ENCODE data around the gene SIM2.

The SIM2 gene

GRCh38 chr21:36684957-36685714 lies 13.8 kb upstream of the SIM2 start:
- no peak for DNase-seq (ENCODE audit: low read depth in 2 of 2)

- no peak for DNase-seq (ENCODE audit: low read depth in 2 of 2)
Measured at GRCh38 chr21:36686955-36687354, 12.0 kb upstream of the SIM2 start.

DNA sequence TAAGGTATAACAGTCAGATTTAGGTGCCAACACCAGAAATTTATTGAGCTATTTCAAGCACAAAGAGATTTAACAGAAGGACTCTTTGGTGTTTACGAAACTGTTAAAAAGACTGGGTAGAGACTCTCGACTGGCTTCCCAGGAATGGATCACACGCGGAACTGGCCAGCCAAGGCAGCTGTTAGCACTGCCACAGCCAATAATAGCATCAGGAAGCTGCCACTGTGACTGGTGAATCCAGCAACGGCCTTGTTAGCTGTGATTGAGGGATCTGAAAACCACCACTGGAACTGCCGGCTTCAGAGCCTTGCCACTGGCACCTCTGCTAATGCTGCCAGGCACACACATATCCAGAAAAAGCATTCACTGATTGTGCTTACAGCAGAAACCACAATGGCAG lies 10.6 kb upstream of the SIM2 start:
- no peak for DNase-seq (ENCODE audit: low read depth in 2 of 2)

DNA sequence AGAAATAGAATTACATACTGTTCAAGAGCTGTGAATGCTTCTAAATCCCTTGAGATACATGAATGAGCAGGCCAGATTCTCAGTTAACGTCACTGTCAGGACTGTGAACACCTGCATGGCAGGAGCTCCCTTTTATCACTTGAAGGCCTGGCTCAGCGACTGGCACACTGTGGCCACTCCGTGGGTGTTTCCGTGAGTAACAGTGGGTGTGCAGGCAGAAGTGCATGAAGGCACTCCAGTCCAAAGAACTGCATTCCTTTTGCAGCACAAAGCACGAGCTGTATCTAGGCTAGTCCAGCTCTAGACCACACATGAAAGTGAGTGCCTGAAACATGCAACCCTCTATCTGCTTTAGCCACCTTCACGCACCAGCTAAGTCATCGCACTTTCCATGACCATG lies 9.6 kb upstream of the SIM2 start:
- no peak for DNase-seq (ENCODE audit: low read depth in 2 of 2)

DNA sequence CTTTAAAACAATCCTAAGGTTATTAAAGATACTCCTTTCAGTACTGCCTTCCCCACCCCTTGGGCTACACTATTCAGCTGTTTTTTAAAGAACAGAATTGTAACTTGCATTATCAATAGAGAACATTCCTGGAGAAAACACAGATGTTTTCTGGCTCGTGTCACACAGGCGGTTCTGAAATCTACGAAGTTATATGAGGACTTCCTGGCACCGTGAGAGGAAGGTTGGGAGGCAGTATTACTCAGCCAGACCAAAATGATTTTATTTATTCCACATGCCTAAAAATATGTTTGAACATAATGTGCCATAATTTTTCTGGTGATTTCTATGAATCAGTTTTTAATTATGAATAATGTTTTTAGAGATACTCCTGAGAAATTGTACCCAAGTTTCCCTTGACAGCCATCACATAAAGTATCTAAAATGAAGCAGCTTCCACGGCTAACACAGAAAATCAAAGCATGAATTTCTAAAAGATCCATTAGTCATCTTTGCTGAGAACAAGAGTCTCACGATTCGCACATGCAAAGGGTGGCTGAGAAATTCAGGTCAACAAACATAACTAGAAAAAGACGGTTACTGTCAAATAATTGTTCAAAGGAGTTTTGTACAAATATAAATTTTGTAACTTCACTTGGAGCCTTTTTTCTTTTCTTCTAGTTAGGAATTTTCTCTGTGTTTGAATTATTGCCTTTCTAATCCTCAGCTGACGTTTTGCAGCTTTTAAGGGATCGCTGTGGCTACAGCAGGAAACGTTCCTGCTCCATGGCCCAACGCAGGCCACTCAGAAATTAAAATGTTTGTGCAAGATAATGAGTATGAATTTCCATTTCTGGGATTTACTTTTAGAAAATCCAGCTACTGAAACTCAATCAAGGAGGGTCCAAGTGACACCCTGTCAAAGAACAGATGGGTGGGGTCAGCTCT lies 8.0 kb upstream of the SIM2 start:
- no peak for DNase-seq (ENCODE audit: low read depth in 2 of 2)

- no peak for DNase-seq (ENCODE audit: low read depth in 2 of 2)
Measured at GRCh38 chr21:36691555-36692041, 7.3 kb upstream of the SIM2 start.

DNA sequence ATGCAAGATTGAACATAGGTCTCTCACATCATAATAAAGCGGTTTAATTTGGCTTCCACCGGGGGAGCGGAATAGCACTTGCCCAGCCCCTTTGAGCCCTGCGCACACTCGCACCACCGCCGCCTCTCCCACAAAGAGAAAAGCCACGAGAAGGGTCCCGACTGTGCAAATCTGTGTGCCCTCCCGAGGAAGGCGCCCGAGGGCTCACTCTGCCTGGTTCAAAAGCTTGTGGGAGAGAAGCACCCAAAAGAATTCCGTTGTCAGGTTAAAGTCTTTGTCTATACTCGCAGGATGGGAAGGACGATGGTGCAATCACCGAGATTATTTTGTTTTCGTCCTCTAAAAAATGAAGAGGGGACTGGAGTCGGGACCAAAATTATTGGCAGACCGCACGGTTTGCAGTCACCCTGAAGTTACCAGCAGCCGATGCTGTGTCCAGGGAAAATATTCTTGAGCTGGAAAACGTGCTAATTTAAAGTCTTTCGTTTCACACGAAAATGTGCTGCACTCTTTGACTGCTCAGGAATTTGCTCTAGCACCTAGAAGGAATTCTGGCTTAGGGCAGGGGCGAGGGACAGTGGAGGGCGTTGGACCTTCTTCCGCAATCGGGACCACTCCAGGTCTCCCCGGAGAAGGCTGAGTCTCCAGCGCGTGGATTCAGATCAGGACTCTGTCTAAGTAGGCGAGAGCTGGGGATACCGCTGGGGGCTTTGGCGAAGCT lies 6.6 kb upstream of the SIM2 start:
- no peak for DNase-seq (ENCODE audit: low read depth in 2 of 2)

- DNase-seq (ENCODE audit: low read depth in 2 of 2): no peak
Measured at GRCh38 chr21:36692835-36693488, 6.0 kb upstream of the SIM2 start.

DNA sequence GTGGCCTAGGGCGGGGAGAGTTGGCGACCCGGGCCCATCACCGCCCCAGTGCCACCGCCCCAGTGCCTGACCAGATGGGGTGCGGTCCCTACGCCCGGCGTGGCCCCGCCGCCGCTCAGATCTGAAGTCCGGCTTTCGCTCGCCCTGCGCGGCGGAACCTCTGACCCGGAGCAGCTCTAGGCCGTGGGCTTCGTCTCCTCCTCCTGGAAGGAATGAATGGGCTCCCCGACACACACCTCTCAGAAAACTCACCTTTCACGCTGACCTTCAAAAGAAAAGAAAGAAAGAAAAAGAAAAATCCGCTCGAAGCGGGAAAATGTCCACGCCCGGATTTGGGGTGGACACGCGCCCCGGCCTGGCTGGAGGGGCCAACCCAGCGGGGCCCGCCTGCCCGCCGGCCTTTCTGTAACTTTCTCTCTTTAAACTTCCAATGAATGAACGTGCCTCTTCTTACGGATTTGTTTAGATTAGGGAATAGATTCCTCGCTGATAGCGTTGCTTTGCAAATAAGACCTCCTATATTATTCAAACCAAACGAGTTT lies 5.4 kb upstream of the SIM2 start:
- DNase-seq (ENCODE audit: low read depth in 2 of 2): no peak

- DNase-seq (ENCODE audit: low read depth in 2 of 2): no peak
Measured at GRCh38 chr21:36694031-36694515, 4.8 kb upstream of the SIM2 start.

DNA sequence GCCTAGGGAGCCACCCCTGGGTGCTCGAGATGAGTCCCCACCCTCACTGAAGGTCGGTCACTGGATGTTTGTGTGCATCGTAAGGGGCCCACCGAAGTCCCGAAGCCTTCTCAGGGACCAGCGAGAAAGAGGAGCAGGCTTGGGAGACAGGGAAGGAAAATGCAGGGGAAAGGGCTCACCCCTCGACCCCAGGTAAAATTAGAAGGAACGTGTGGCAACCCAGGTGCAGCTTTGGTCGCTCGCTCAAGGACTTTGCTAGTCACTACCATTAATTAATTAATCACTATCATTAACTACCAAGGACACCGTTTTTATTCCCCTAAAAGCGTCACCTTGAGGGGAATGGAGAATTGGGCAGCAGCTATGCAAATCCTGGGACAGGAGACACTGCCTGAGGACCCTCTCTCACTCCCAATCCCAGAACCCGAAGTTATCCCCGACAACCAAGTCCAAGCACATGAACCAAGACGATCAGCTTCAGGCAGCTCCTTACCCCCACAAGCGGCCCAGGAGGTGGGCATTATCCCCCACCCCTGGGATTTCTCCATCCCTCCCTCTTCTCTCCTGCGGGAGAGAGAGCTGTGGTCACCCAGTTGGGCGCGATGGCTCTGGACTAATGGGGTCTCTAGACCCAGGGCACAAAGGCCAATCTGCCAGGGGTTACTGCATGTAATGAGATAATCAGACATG lies 4.2 kb upstream of the SIM2 start:
- no peak for DNase-seq (ENCODE audit: low read depth in 2 of 2)

DNA sequence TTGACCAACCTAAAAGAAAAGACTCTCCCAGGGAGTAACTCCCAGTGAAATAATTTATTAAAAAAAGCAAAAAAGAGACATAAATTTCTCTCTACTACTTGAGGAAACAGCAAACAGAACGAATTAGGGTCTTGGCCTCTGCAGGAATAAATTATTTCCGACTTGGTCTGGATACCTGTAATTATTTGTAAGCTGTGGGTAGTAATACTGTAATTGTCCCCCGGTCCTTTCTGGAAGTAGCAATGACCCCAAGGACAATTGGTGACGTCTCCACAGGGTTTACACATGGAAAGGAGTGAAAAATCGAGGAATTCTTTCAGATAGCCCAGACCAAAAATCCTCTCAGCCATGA lies 3.7 kb upstream of the SIM2 start:
- DNase-seq (ENCODE audit: low read depth in 2 of 2): no peak

DNA sequence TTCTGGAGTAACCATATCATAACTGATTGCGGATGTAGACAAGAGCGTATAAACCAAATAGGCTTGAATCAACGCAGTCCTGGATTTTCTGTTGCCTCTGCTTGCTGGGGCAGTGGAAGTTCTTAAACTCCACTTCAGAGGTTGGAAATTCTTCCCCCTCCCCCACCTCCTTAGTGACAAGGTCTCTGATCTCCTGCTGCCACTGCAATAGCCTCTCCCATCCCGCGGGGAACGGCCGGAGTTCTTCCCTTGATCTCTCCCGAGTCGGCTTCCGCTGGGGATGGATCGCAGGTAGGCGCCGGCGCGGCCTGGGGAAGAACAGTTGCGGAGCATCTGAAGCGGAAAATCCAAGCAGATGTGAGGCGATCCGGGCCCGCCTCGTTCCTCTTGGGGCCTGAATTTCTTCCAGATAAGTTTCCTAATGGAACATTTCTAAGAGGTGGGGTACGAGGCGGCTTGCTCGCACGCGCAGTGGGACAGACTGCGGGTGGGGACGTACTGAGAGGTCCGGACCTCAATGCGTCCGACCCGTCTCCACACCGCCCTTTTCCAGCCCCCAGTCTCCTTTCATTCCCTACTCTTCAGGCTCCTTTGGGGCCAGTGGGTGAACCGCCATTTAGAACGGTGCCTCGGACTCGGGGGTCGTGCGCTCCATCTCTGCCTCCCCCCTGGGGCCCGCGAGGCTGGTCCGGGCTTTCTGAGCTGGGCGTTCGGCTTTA lies 3.1 kb upstream of the SIM2 start:
- DNase-seq (ENCODE audit: low read depth in 2 of 2): no peak

- DNase-seq (ENCODE audit: low read depth in 2 of 2): no peak
Measured at GRCh38 chr21:36696390-36697059, 2.4 kb upstream of the SIM2 start.

- no peak for DNase-seq (ENCODE audit: low read depth in 2 of 2)
Measured at GRCh38 chr21:36697060-36697850, 1.7 kb upstream of the SIM2 start.

DNA sequence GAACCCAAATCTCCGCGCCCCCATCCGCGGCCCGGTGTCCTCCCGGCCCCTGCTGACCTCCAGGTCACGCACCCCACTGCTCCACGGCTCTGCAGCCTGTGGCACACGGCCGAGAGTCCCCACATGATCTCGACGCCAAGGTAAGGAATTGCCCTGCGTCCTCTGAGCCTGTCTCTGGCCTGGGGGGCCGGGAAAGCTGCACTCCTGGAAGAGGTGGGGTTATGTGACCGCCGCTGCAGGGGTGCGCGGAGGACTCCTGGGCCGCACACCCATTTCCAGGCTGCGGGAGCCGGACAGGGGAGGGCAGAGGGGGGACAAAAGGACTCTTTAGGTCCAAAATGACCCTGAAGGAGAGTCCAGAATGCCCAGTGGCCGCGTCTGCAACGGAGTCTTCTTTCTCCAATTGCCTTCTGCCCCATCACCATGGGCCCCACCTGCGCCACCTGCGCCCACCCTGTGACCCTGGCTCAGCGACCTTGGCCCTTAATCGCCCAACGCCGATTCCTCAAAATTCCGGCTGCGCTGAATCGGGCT lies 997 bp upstream of the SIM2 start:
- DNase-seq (ENCODE audit: low read depth in 2 of 2): no peak

GRCh38 chr21:36698385-36698980 lies 432 bp upstream of the SIM2 start:
- DNase-seq (ENCODE audit: low read depth in 2 of 2): no peak
